T-helper 2 cell treated with Interferon-gamma antibody and Interleukin-4, amounts not matched to agents 5 μg/mL and 100 μg/mL, for 36 hours (primary cell): ENCODE results near the gene TOPORS.
"Not testable (repeated sequence)": the region's sequence is repeated elsewhere in the genome, so short reads cannot be mapped to it uniquely, and the experiment has no call there.

ENCODE experiments used
- DNase-seq: peaks from one replicate; pipeline ENCODE4 v3.0.0; 2021; ENCODE audit warnings: low spot score
- H3K27ac Mint-ChIP-seq: one replicate; pipeline ENCODE4 v1.8.0; 2021; ENCODE audit warnings: mild to moderate bottlenecking, mixed read lengths
- H3K27me3 Mint-ChIP-seq: one replicate; pipeline ENCODE4 v1.8.0; 2021; ENCODE audit warnings: low read depth, mixed read lengths
- H3K36me3 Mint-ChIP-seq: one replicate; pipeline ENCODE4 v1.8.0; 2021; ENCODE audit warnings: low read depth, mixed read lengths
- H3K4me1 Mint-ChIP-seq: one replicate; pipeline ENCODE4 v1.8.0; 2021; ENCODE audit warnings: low read depth, mixed read lengths
- H3K4me3 Mint-ChIP-seq: one replicate; pipeline ENCODE4 v1.8.0; 2022; ENCODE audit warnings: mild to moderate bottlenecking, moderate library complexity, mixed read lengths
- H3K9me3 Mint-ChIP-seq: one replicate; pipeline ENCODE4 v1.8.0; 2021; ENCODE audit warnings: mixed read lengths

TOPORS gene

DNA sequence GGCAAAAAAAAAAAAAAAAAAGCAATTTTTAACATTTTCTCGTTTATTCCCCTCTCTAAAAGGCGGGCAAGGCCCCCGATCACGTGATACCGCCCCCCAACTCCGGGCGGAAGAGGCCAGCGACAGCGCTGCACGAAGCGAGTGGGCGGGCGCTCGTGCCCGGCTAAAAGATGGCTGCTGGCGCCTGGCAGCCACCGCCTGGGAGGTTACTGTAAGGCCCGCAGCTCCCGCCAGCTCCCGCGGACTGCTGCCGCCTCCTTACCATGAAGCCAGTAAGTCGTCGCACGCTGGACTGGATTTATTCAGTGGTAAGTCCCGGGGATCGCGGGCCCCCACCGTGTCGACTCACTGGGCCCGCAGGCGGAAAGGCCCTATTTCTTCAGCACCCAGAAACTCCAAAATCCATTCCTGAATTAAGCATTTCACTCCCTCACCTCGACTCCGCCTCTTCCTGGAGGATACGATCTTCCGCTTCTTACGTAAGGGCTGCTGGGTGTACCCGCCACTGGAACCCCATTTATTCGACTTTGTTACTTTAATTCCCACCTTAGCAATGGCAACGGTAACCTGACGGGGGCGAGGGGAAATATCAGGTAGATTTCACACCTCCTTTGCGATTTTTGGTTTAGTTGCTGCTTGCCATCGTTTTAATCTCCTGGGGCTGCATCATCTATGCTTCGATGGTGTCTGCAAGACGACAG lies at the start of gene TOPORS, which contains the start of gene SMIM27:
Gene TOPORS, minus strand, starts transcription at position 415 of the 701 bp plus-strand sequence. Its CDS starts 150 bp downstream, at position 265.
Gene SMIM27, plus strand, starts transcription at position 156 of the 701 bp plus-strand sequence. Its CDS starts 108 bp downstream, at position 264.
- Mint-ChIP-seq H3K27ac (peak within 1 kb of the TSS; percentile 98), H3K4me3 (peak within 1 kb of the TSS; percentile 100), H3K36me3 (peaks cover 18% of the 10 kb centered on the region), H3K4me1 (peaks cover 24% of the 10 kb centered on the region), H3K9me3 (no peaks in the 10 kb centered on the region), H3K27me3 (no peaks in the 10 kb centered on the region)
- peak; percentile 87 for DNase-seq

DNA sequence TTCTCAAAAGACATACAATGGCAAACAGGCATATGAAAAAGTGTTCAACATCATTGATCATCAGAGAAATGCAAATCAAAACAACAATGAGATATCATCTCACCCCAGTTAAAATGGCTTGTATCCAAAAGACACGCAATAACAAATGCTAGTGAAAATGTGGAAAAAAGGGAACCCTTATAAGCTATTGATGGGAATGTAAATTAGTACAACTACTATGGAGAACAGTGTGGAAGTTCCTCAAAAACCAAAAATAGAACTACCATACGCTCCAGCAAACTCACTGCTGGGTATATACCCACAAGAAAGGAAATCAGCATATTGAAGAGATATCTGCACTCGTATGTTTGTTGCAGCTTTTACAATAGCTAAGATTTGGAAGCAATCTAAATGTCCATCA lies 46.6 kb upstream of the TOPORS start:
- H3K4me1 Mint-ChIP-seq, H3K36me3 Mint-ChIP-seq, H3K27ac Mint-ChIP-seq, H3K9me3 Mint-ChIP-seq, DNase-seq, H3K4me3 Mint-ChIP-seq, H3K27me3 Mint-ChIP-seq: not testable (repeated sequence)

DNA sequence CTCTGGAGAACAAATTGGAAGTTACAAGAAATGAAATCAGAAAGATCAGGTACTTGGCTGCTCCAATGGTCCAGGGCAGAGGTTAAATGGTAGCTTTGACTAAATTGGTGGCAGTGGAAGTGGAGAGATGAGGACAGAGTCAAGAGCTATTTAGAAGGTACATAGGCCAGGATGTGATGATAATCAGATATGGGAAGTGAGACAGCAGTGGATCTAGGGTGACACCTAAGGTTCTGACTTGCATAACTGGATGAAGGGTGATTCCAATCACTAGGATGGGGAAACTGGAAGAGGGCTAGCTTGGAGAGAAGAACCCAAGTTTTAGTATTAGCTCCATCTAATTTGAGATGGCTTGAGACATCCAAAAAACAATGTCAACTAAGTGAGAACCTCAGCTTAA lies 44.5 kb upstream of the TOPORS start:
- DNase-seq = no peak
- no peaks in the 10 kb centered on the region for H3K9me3 Mint-ChIP-seq
- H3K36me3 Mint-ChIP-seq = no peaks in the 10 kb centered on the region
- H3K27me3 Mint-ChIP-seq = peaks cover 10% of the 10 kb centered on the region
- H3K4me1 Mint-ChIP-seq = peaks cover 4% of the 10 kb centered on the region
- no peak overlapping the region for H3K4me3 Mint-ChIP-seq
- H3K27ac Mint-ChIP-seq = no peak overlapping the region

DNA sequence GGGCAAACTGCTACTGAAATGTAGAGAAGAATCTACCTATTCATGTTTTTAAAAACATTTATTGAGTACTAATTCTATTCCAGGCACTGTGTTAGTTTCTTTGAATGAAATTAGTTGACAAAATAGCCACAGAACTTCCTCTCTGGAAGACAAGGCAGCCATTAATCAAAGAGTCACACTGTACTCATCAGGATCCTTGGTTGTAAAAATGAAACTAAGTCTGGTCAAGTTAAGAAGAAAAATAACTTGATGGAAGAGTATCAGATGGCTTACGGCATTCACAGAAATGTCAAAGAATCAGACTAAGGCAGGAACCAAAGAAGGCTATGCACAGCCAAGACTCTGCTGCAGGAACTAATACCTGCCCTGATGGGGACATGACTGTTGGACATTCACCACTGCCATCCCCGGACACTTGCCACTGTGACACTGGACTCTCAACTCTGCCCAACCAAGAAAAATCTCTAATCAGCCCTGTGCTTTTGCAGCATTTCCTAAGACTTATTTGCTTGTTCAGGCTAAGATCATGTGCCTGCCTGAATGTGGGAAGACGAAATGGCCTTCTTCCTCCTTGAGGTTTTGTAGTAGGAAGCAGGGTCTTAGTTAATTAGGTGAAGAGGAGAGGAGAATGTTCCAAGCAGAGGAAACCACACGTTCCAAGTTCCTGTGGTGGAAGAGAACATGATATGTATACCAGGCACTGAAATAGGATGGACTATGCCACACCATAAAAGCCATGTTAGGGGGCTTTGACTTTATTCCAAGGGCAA lies 43.9 kb upstream of the TOPORS start:
- DNase-seq = no peak
- no peak overlapping the region for H3K4me3 Mint-ChIP-seq
- peaks cover 13% of the 10 kb centered on the region for H3K27me3 Mint-ChIP-seq
- H3K27ac Mint-ChIP-seq = no peak overlapping the region
- no peaks in the 10 kb centered on the region for H3K9me3 Mint-ChIP-seq
- H3K36me3 Mint-ChIP-seq = no peaks in the 10 kb centered on the region
- H3K4me1 Mint-ChIP-seq = peaks cover 4% of the 10 kb centered on the region

DNA sequence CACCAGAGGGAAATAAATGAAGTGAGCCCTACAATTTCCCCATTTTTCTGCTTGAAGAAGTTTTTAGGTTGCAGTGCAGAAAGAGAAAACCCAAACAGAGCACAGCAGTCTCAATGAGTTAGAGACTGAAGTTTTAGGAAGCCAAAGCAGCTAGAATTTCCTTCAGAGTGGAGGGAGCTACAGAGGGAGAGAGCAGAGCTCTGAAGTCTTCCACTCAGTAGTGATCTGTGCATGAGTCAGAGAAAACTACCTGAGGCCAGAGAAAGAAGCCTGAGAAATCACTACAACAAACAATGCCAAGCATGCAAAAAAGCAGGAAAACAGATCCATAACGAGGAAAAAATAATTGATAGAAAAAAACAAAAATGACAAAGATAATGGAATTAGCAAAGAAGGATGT lies 38.5 kb upstream of the TOPORS start:
- no peaks in the 10 kb centered on the region for H3K36me3 Mint-ChIP-seq
- H3K4me3 Mint-ChIP-seq = no peak overlapping the region
- H3K4me1 Mint-ChIP-seq = peaks cover 2% of the 10 kb centered on the region

DNA sequence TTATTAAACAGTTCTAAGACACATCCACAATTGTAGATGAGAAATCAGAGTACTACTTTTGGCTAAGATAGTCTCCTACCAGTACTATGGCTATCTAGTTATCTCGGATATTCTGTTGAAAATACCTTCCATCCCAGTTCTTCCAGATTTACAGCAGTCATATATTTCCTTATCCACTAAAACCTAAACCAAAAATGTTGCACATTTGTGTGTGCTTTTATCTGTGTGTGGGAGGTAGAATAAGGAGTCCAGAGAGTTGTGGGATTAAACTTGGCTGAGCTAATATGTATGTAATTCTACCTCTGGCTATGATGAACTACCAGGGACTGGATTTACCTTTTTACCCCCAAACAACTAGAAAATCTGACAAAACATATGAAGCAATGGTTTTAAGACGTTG lies 38.1 kb upstream of the TOPORS start:
- Mint-ChIP-seq H3K27ac (no peak overlapping the region), H3K4me3 (no peak overlapping the region), H3K27me3 (peaks cover 22% of the 10 kb centered on the region), H3K4me1 (no peaks in the 10 kb centered on the region), H3K36me3 (no peaks in the 10 kb centered on the region), H3K9me3 (no peaks in the 10 kb centered on the region)
- no peak for DNase-seq

More for the DNA sequence above, 38.5 kb upstream of the TOPORS start:
- peaks cover 18% of the 10 kb centered on the region for H3K27me3 Mint-ChIP-seq
- no peak overlapping the region for H3K27ac Mint-ChIP-seq
- H3K9me3 Mint-ChIP-seq = no peaks in the 10 kb centered on the region
- no peak for DNase-seq

DNA sequence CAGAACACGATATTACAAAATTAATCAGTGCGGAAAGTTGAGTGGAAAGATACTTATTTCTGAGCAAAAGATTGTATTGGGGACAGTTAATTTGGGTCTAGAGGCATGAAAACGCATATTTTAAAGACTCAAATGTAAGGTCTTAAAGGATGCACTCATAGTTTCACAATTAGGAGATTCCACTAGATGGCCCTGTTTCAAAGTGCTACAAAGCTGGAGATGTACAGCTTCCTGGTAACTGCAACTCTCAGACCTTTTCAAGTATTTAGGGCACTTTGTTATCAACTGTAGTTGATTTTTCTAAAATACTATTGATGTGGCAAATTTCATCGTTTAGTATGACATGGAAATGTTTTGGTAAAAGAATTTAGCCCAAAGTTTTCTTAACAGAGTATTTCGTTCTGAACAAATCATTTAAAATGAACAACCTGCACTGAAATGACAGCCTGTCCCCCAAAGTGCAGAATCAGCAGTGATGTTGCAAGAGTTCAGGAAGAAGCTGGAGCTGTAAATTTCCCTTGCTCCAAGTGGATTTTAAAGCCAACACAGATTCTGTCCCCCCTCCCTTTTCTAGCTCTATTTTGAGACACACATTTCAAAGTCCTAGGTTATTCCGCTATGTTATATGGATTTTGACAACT lies 36.8 kb upstream of the TOPORS start:
- peaks cover 27% of the 10 kb centered on the region for H3K27me3 Mint-ChIP-seq
- no peaks in the 10 kb centered on the region for H3K4me1 Mint-ChIP-seq
- no peak overlapping the region for H3K4me3 Mint-ChIP-seq
- no peak overlapping the region for H3K27ac Mint-ChIP-seq
- no peaks in the 10 kb centered on the region for H3K36me3 Mint-ChIP-seq
- DNase-seq = no peak
- no peaks in the 10 kb centered on the region for H3K9me3 Mint-ChIP-seq

DNA sequence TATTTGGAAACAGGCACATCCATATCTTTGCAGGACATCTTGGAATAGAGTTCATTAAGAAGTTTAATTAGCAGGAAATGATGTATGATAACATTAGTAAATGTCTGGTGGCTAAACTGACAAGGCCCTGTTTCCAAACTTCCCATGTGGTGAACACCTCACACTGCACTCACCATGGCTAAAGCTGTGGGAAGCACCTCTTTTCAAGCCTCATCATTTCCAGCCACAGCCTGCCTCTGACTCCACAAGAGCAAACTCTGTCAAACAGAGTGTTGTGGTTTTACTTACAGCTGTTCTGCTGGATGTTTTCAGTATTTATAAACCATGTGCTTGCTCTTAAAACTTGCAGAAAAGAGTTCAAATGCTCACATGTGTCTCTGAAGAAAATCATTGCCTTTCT lies 35.5 kb upstream of the TOPORS start:
- peaks cover 27% of the 10 kb centered on the region for H3K27me3 Mint-ChIP-seq
- no peak overlapping the region for H3K27ac Mint-ChIP-seq
- DNase-seq = no peak
- H3K36me3 Mint-ChIP-seq = no peaks in the 10 kb centered on the region
- no peaks in the 10 kb centered on the region for H3K9me3 Mint-ChIP-seq
- no peak overlapping the region for H3K4me3 Mint-ChIP-seq
- no peaks in the 10 kb centered on the region for H3K4me1 Mint-ChIP-seq

DNA sequence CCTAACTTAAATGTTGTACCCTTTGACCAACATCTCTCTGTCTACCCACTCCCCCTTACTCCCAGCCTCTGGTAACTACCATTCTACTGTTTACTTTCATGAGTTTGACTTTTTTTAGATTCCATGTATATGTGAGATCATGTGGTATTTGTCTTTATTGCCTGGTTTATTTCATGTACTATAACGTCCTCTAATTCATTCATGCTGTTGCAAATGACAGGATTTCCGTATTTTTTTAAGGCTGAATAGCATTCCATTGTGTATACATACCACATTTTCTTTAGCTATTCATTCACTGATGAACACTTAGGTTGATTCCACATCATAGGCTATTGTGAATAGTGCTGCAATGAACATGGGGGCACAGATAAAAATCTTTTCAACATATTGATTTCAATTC lies 32.4 kb upstream of the TOPORS start:
- Mint-ChIP-seq H3K36me3 (no peaks in the 10 kb centered on the region), H3K27ac (no peak overlapping the region), H3K4me3 (no peak overlapping the region), H3K27me3 (peaks cover 26% of the 10 kb centered on the region), H3K9me3 (no peaks in the 10 kb centered on the region), H3K4me1 (peaks cover 4% of the 10 kb centered on the region)
- no peak for DNase-seq

DNA sequence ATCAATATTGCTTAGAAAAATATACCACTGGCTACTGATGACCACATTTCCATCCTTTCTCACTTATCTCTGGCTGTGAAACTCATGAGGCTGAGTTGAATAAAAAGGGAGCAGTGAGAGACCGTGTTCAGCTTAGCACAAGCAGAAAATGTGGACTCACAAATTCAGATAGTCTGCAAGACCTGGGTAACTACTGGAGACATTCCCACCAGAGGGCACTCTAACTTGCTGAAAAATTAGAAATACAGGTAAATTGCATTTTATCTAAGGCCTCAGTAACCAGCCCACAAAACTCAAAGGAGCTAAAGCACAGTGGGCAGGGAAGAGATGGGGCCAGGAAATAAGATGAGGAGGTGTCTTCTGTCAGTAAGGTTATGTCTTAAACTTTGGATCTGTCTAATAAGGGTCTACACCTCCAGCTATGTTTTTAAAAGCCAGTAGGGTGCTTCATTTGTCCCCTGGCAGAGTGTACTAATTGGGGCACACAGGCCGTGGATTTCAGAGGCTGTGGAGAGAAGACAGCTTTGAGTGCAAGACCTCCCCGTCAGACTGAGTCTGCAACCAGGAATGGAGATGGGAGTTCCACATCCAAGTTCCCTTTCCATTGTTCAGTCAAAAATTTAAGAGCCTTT lies 29.2 kb upstream of the TOPORS start:
- Mint-ChIP-seq H3K36me3 (no peaks in the 10 kb centered on the region), H3K27ac (no peak overlapping the region), H3K27me3 (peaks cover 31% of the 10 kb centered on the region), H3K4me3 (no peak overlapping the region), H3K4me1 (peaks cover 7% of the 10 kb centered on the region), H3K9me3 (no peaks in the 10 kb centered on the region)
- no peak for DNase-seq

DNA sequence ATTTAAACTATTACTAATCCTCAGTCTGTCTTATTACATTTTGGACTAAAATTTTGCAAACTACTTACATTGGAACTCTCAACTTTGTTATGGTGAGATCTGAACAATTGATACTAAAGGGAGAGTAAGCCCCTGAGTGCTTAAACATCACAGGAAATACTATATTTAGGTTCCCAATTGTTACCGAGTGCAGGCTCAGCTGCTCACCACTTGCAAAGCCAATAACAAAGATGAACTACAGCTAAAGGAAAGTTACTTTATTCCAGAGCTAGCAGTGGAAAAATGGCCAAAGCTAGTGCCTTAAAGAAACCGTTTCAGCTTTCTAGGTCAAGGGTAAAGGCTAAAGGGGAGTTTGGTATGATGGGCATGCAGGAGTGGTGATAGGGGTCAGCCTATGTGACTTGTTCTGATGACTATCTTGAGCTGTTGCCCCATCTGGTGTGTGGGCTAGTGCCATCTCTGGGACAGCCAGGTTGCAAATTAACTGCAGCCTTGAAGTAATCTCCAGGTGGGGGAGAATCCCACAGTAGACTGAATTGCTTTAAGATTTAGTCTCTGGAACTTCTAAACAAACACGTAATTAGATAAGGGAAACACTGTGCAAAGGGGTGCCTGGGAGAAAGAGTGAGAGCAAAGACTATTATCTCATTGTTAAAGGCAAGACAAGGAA lies 28.4 kb upstream of the TOPORS start:
- no peak overlapping the region for H3K27ac Mint-ChIP-seq
- H3K27me3 Mint-ChIP-seq = peaks cover 27% of the 10 kb centered on the region
- no peaks in the 10 kb centered on the region for H3K36me3 Mint-ChIP-seq

DNA sequence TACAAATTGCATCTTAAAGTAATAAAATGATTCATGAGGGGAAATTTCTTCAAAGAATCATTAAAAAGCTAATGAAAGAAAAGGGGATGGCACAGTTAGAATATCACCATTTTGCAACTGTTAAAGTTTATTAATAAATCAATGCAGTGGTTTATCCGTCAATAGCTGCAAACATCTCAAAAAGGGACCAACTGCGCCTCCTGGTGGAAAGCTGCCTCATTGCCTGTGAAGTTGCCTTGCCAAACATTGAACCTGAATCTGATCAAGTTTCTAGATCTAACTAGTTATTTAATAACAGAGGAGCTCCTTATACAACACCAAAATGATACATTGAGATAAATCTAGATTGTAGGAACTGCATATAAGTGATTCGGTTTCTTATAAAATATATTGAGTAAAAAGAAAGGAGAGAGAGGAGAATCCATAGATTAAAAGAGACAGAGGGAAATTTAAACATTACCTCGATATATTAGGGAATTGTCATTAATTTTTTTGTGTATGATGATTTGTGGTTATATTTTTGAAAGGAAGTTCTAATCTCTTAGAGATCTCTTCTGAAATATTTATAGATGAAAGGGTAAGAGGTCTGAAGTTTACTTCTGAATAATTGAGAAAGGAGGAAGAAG lies 27.4 kb upstream of the TOPORS start:
- DNase-seq = peak; percentile 57
- H3K4me3 Mint-ChIP-seq = no peak overlapping the region
- H3K27me3 Mint-ChIP-seq = peaks cover 22% of the 10 kb centered on the region
- no peak overlapping the region for H3K27ac Mint-ChIP-seq
- H3K36me3 Mint-ChIP-seq = no peaks in the 10 kb centered on the region
- H3K9me3 Mint-ChIP-seq = no peaks in the 10 kb centered on the region
- H3K4me1 Mint-ChIP-seq = peaks cover 7% of the 10 kb centered on the region

More for the DNA sequence above, 28.4 kb upstream of the TOPORS start:
- peaks cover 7% of the 10 kb centered on the region for H3K4me1 Mint-ChIP-seq
- no peaks in the 10 kb centered on the region for H3K9me3 Mint-ChIP-seq
- DNase-seq = no peak
- no peak overlapping the region for H3K4me3 Mint-ChIP-seq

DNA sequence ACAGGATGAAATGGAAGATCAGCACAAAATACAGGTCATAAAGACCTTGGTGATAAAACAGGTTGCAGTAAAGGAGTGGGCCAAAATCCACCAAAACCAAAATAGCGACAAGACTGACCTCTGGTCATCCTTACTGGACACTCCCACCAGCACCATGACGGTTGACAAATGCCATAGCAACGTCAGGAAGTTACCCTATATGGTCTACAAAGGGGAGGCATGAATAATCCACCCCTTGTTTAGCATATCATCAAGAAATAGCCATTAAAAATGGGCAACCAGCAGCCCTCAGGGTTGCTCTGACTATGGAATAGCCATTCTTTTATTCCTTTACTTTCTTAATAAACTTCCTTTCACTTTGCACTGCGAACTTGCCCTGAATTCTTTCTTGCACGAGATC lies 26.6 kb upstream of the TOPORS start:
- Mint-ChIP-seq H3K27me3 (peaks cover 20% of the 10 kb centered on the region), H3K9me3 (no peaks in the 10 kb centered on the region), H3K27ac (no peak overlapping the region), H3K4me3 (no peak overlapping the region), H3K36me3 (no peaks in the 10 kb centered on the region), H3K4me1 (peaks cover 8% of the 10 kb centered on the region)
- no peak for DNase-seq
